SK-N-SH treated with all-trans-retinoic acid at 6 μM for 48 hours (cell line): ENCODE data around the gene EMC1.

Experiments used
- ARNTL ChIP-seq: fragments of 450-650 bp; formaldehyde crosslinking; IDR thresholded peaks from 2 replicates; pipeline ENCODE4 v1.5.0; 2020; ENCODE audit warnings: low read depth, mild to moderate bottlenecking, moderate library complexity, borderline replicate concordance
- BACH2 ChIP-seq: fragments of 250-450 bp; sonication (Bioruptor Pico); IDR thresholded peaks from 2 replicates; pipeline ENCODE4 v1.9.0; 2021; ENCODE audit warnings: mild to moderate bottlenecking, borderline replicate concordance
- CREB5 ChIP-seq: fragments of 250-450 bp; sonication (Bioruptor Pico); IDR thresholded peaks from 2 replicates; pipeline ENCODE4 v1.5.1; 2020; ENCODE audit warnings: low read depth, mild to moderate bottlenecking, moderate library complexity
- ESRRG ChIP-seq: fragments of 250-450 bp; sonication (Bioruptor Pico); IDR thresholded peaks from 2 replicates; pipeline ENCODE4 v1.6.1; 2021; ENCODE audit warnings: mild to moderate bottlenecking
- GLIS3 ChIP-seq: fragments of 250-450 bp; sonication (Bioruptor Pico); IDR thresholded peaks from 2 replicates; pipeline ENCODE4 v1.5.0; 2020; ENCODE audit warnings: mild to moderate bottlenecking, moderate library complexity
- ISL1 ChIP-seq: fragments of 250-450 bp; sonication (Bioruptor Pico); IDR thresholded peaks from 2 replicates; pipeline ENCODE4 v2.1.2; 2022; ENCODE audit warnings: mild to moderate bottlenecking, moderate library complexity
- PATZ1 ChIP-seq: fragments of 250-450 bp; sonication (Bioruptor Pico); IDR thresholded peaks from 2 replicates; pipeline ENCODE4 v1.8.0; 2020; ENCODE audit warnings: mild to moderate bottlenecking, moderate library complexity, borderline replicate concordance
- PPARA ChIP-seq: fragments of 250-450 bp; sonication (Bioruptor Pico); IDR thresholded peaks from 2 replicates; pipeline ENCODE4 v1.5.0; 2020; ENCODE audit warnings: mild to moderate bottlenecking, borderline replicate concordance
- RARB ChIP-seq: fragments of 250-450 bp; sonication (Bioruptor Pico); IDR thresholded peaks from 2 replicates; pipeline ENCODE4 v1.8.0; 2021; ENCODE audit warnings: mild to moderate bottlenecking, moderate library complexity
- TOX ChIP-seq: fragments of 250-450 bp; sonication (Bioruptor Pico); IDR thresholded peaks from 2 replicates; pipeline ENCODE4 v1.8.0; 2021; ENCODE audit warnings: mild to moderate bottlenecking, moderate library complexity, borderline replicate concordance
- TSHZ2 ChIP-seq: fragments of 250-450 bp; sonication (Bioruptor Pico); IDR thresholded peaks from 2 replicates; pipeline ENCODE4 v1.5.0; 2020; ENCODE audit warnings: mild to moderate bottlenecking, moderate library complexity
- ZFP30 ChIP-seq: fragments of 450-650 bp; formaldehyde crosslinking; IDR thresholded peaks from 2 replicates; pipeline ENCODE4 v1.5.0; 2022; ENCODE audit warnings: mild to moderate bottlenecking, moderate library complexity
- ZNF565 ChIP-seq: fragments of 450-650 bp; formaldehyde crosslinking; conservative IDR thresholded peaks from 2 replicates; pipeline ENCODE4 v1.5.0; 2020; ENCODE audit warnings: low read depth, mild to moderate bottlenecking, moderate library complexity
- ZNF8 ChIP-seq: fragments of 450-650 bp; formaldehyde crosslinking; IDR thresholded peaks from 2 replicates; pipeline ENCODE4 v1.5.0; 2020; ENCODE audit warnings: mild to moderate bottlenecking, moderate library complexity

GRCh38 chr1:19219451-19219850, 31.9 kb downstream of the EMC1 start:
- no peak for TF ChIP-seq ZFP30 (CRISPR knock-in tag)
- no peak for TF ChIP-seq PATZ1 (CRISPR knock-in tag)
- TF ChIP-seq ZNF565: no peak
- no peak for TF ChIP-seq ZNF8 (CRISPR knock-in tag)
- no peak for TF ChIP-seq TSHZ2
- no peak for TF ChIP-seq ISL1
- TF ChIP-seq ESRRG (CRISPR knock-in tag): no peak
- TF ChIP-seq BACH2 (CRISPR knock-in tag): no peak
- no peak for TF ChIP-seq GLIS3 (CRISPR knock-in tag)
- TF ChIP-seq CREB5: no peak
- TF ChIP-seq TOX (CRISPR knock-in tag): no peak
- no peak for TF ChIP-seq PPARA (CRISPR knock-in tag)
- no peak for TF ChIP-seq RARB (CRISPR knock-in tag)
- no peak for TF ChIP-seq ARNTL (CRISPR knock-in tag)
